GM18499 (cell line): ENCODE measurements around the gene CYTH4.
"Not testable (repeated sequence)": the region's sequence is repeated elsewhere in the genome, so short reads cannot be mapped to it uniquely, and the experiment has no call there.

Experiments used
- ATAC-seq: cut with Tn5 transposase; IDR thresholded peaks from one replicate; pipeline ENCODE4 v1.9.1; 2021; ENCODE audit warnings: moderate number of reproducible peaks; ENCODE audit not compliant: insufficient read depth, unreplicated experiment

The CYTH4 gene

GRCh38 chr22:37325039-37325395 lies 42.7 kb downstream of the CYTH4 start:
- no peak for ATAC-seq

GRCh38 chr22:37326726-37327125 lies 44.4 kb downstream of the CYTH4 start:
- ATAC-seq = no peak

- no peak for ATAC-seq
These were observed 45.7 kb downstream of the CYTH4 start for GRCh38 chr22:37328017-37328416.

GRCh38 chr22:37328538-37329237 lies 46.4 kb downstream of the CYTH4 start:
- not testable (repeated sequence) for ATAC-seq

- ATAC-seq = no peak
These were observed 47.2 kb downstream of the CYTH4 start for GRCh38 chr22:37329238-37330140.

GRCh38 chr22:37330200-37331033 lies 48.1 kb downstream of the CYTH4 start:
- no peak for ATAC-seq

GRCh38 chr22:37331034-37331428 lies 48.7 kb downstream of the CYTH4 start:
- no peak for ATAC-seq

- no peak for ATAC-seq
These were observed 49.7 kb downstream of the CYTH4 start for GRCh38 chr22:37331856-37332536.

GRCh38 chr22:37333724-37334460 lies 51.6 kb downstream of the CYTH4 start:
- no peak for ATAC-seq

- no peak for ATAC-seq
These were observed 52.2 kb downstream of the CYTH4 start for GRCh38 chr22:37334461-37334858.

- no peak for ATAC-seq
These were observed 52.8 kb downstream of the CYTH4 start for GRCh38 chr22:37334859-37335805.

- no peak for ATAC-seq
These were observed 53.5 kb downstream of the CYTH4 start for GRCh38 chr22:37335806-37336199.

GRCh38 chr22:37336579-37336978 lies 54.3 kb downstream of the CYTH4 start:
- no peak for ATAC-seq

- ATAC-seq = no peak
These were observed 55.1 kb downstream of the CYTH4 start for GRCh38 chr22:37337204-37337943.

GRCh38 chr22:37338539-37339246 lies 56.4 kb downstream of the CYTH4 start:
- ATAC-seq = no peak

GRCh38 chr22:37340331-37341262 lies 58.3 kb downstream of the CYTH4 start:
- no peak for ATAC-seq
